ENCODE results near the gene CT83.

Gene CT83

GRCh38 chrX:116462822-116463221 is at the start of gene CT83:
Gene CT83 (minus strand): TSS chrX:116462976. CDS start chrX:116462856, 120 bp downstream.
- no peak for DNase-seq

GRCh38 chrX:116499780-116500179 is 37.0 kb upstream of the CT83 start:
- DNase-seq = no peak

GRCh38 chrX:116493271-116493670 is 30.5 kb upstream of the CT83 start:
- DNase-seq = no peak

GRCh38 chrX:116490104-116490503 is 27.3 kb upstream of the CT83 start:
- no peak for DNase-seq

GRCh38 chrX:116480059-116480458 is 17.3 kb upstream of the CT83 start:
- no peak for DNase-seq

GRCh38 chrX:116449156-116449555 is 13.6 kb downstream of the CT83 start:
- DNase-seq = no peak

- no peak for DNase-seq
Observed at GRCh38 chrX:116436358-116436816, 26.4 kb downstream of the CT83 start, which contains the start of gene SLC6A14. Gene SLC6A14 (plus strand): TSS chrX:116436606. CDS start chrX:116436710, 104 bp downstream.

- DNase-seq = no peak
Observed at GRCh38 chrX:116435597-116435996, 27.2 kb downstream of the CT83 start.

- no peak for DNase-seq
Observed at GRCh38 chrX:116427978-116428377, 34.8 kb downstream of the CT83 start.

- DNase-seq = no peak
Observed at GRCh38 chrX:116417968-116418367, 44.8 kb downstream of the CT83 start.

GRCh38 chrX:116417214-116417613 is 45.6 kb downstream of the CT83 start:
- no peak for DNase-seq

GRCh38 chrX:116413273-116413672 is 49.5 kb downstream of the CT83 start:
- no peak for DNase-seq

Data from stimulated activated CD4-positive, alpha-beta T cell treated with anti-CD3 and anti-CD28 coated beads, Interleukin-4, amount 100 ng/mL, for 4 hours (primary cell).